Measurements from ENCODE around the gene SASS6.

Gene SASS6

DNA sequence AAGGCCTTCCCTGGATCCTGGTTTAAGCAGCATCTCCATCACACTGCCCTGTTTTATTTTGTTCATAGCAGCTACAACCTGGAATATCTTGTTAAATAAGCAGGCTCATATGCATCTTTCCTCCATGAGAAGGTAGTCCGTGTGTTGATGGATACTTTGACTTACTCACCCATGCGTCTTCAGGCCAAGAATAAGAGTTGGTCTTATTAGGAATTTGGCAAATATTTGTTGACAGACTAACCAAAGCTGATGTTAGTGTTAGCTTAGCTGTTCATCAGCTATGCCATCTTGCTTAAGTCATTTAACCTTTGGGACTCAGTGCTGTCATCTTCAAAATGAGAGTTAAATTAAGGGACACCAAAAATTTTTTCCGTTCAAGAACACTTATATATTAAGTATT is 59.2 kb downstream of the SASS6 start:
- H3K4me3 ChIP-seq (ENCODE audit: low read length) = no peak overlapping the region
- TF ChIP-seq, protein P1, sequence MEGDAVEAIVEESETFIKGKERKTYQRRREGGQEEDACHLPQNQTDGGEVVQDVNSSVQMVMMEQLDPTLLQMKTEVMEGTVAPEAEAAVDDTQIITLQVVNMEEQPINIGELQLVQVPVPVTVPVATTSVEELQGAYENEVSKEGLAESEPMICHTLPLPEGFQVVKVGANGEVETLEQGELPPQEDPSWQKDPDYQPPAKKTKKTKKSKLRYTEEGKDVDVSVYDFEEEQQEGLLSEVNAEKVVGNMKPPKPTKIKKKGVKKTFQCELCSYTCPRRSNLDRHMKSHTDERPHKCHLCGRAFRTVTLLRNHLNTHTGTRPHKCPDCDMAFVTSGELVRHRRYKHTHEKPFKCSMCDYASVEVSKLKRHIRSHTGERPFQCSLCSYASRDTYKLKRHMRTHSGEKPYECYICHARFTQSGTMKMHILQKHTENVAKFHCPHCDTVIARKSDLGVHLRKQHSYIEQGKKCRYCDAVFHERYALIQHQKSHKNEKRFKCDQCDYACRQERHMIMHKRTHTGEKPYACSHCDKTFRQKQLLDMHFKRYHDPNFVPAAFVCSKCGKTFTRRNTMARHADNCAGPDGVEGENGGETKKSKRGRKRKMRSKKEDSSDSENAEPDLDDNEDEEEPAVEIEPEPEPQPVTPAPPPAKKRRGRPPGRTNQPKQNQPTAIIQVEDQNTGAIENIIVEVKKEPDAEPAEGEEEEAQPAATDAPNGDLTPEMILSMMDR (conservative IDR thresholded peaks at IDR 0.05; ENCODE audit: low read length) = no peak
- DNase-seq (ENCODE audit: low read depth) = no peak

DNA sequence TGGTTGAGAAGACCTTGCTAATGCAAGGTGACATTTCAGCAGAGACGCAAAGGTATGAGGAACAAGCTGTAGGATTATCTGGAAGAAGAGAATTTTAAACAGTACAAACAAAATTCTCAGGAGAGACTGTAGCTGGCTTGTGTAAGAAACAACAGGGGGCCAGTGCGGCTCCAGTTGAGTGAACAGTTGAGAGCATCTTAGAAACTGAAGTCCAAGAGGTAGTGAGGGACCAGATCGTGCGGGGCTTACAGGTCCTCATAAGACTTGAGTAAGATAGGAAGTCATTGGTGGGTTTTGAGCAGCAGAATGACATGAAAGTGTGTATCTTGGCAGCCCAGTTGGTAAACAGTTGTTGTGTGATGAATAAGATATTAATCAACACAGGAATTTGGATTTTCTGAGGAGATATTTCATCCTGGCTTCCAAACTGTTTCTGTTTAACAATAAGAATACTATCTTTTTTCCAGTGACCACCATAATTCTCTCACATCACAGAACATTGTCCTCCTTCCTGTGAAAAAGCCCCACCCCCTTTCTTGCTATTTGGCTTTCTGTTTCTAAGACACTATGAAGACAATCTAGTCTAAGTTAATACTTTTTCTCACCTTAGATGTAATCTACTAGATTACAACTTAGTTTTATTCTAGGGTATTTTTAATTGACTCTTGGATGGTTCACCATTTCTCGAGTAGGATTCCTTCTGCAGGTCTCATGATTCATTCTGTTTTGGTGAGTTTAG is 62.4 kb downstream of the SASS6 start:
- TF ChIP-seq, protein P1 (conservative IDR thresholded peaks at IDR 0.05; ENCODE audit: low read length) = no peak

DNA sequence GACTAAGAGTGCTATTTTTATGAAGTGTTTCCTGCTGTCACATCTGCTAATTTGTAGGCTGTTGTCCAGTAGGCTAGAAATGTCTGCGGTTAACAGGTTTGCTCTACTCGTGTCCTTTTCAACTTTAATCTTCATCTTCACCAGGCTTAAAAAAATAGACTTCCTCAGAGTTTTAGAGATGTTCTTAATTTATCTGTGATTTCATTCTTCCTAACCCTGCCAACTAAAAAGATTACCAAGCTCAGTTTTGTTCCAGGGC is 66.8 kb downstream of the SASS6 start:
- TF ChIP-seq, protein P1 (conservative IDR thresholded peaks at IDR 0.05; ENCODE audit: low read length) = no peak
- H3K4me3 ChIP-seq (ENCODE audit: low read length) = no peak overlapping the region
- DNase-seq (ENCODE audit: low read depth) = no peak

More for the DNA sequence above, 62.4 kb downstream of the SASS6 start:
- H3K4me3 ChIP-seq (ENCODE audit: low read length) = no peak overlapping the region
- DNase-seq (ENCODE audit: low read depth) = no peak

DNA sequence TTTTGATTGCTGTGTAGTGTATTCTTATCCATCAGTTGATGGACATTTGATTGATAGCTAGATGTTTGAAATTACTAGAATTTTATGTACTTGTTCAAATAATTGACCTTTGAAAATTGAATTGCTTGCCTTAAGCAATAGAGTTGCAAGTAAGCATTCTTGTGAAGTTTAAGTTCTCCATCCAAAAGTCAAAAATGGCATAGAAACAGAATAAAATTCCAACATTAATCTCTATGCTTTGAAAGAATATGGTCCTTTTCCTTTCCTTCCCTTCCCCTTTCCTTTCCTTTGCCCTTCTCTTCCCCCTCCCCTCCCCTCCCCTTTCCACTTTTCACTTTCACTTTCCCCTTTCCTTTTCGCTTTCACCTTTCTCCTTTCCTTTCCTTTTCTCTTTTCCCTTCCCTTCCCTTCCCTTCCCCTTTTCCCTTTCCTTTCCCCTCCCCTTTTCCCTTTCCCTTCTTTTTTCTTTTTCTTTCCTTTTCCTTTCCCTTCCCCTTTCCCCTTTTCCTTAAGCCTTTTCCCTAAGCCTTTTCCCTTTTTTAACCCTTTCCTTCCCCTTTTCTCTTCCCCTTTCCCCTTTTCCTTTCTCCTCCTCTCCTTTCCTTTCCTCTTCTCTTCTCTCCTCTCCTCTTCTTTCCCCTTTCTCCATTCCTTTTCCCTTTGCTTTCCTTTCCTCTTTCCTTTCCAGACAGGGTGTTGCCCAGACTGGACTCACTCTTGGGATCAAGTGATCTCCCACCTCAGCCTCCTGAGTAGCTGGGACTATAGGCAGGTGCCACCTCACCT is 67.4 kb downstream of the SASS6 start:
- TF ChIP-seq, protein P1 (conservative IDR thresholded peaks at IDR 0.05; ENCODE audit: low read length) = no peak
- no peak overlapping the region for H3K4me3 ChIP-seq (ENCODE audit: low read length)
- no peak for DNase-seq (ENCODE audit: low read depth)

DNA sequence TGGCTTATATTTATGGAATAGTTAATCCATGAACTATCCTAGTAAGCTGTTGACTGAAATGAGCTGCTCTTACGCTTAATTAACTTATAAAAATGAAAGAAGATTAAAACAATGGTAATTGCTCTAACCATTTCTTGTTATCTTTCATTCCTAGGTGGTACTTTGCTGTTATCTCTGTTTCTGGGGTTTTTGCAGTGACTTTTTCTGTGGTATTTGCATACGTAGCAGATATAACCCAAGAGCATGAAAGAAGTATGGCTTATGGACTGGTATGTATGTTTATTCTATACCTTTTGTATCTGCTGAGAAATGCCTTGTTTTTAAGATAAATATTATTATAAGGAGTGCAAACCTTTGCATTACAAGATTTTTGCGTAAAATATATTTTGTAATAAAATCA is 71.0 kb downstream of the SASS6 start:
- no peak for DNase-seq (ENCODE audit: low read depth)
- TF ChIP-seq, protein P1 (conservative IDR thresholded peaks at IDR 0.05; ENCODE audit: low read length) = no peak
- H3K4me3 ChIP-seq (ENCODE audit: low read length) = no peak overlapping the region

DNA sequence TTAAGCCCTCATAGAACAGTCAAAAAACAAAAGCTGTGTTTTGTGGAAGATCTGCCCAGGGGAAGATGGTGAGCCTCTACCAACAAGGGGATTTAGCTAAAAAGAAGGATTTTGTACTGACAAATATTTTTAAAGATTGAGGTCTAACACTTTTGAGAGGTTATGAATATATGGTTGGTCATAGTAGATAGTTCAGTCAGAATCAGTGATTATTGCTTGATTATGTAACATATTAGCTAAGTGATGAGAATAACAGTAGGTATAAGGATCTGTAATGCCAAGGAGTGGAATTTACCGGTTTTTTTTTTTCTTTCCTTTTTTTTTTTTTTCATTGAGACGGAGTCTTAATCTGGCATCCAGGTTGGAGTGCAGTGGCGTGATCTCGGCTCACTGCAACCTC is 79.0 kb downstream of the SASS6 start:
- TF ChIP-seq, protein P1 (conservative IDR thresholded peaks at IDR 0.05; ENCODE audit: low read length) = no peak
- no peak overlapping the region for H3K4me3 ChIP-seq (ENCODE audit: low read length)
- DNase-seq (ENCODE audit: low read depth) = no peak

DNA sequence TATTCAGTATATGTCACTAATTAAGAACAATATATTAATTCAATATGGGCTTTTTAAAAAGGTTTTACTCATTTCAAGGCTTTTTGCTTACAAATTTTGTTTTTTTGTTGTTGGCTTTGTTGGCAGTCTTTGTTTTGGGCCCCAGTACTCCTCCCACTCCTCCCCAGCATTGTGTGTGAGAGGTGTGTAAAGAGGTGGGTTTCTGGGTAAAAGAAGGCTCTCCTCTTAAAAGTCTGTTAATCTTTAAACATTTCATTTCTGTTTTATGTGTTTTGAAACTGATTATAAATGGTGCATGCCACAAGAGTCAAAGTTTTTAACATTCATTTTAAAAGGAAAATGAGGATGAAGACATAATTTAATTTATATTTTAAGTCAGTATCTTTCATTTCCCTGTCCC is 79.6 kb downstream of the SASS6 start:
- TF ChIP-seq, protein P1 (conservative IDR thresholded peaks at IDR 0.05; ENCODE audit: low read length) = no peak
- no peak overlapping the region for H3K4me3 ChIP-seq (ENCODE audit: low read length)
- no peak for DNase-seq (ENCODE audit: low read depth)

Measured in AG10803 (cell line).